BLaER1 treated with 17β-estradiol and CSF1 and Interleukin-3, amounts not matched to agents 10 nM and 100 nM (cell line): Measurements from ENCODE around the gene GNAT1.

ENCODE experiments used
- H3K27ac ChIP-seq, 11 experiments: shearing (Covaris generic); formaldehyde crosslinking; 2 replicates each; pipeline ENCODE4 v1.8.1; 2022
- H3K27me3 ChIP-seq, 11 experiments: shearing (Covaris generic); formaldehyde crosslinking; 2 replicates each; pipeline ENCODE4 v1.8.1; 2022
- H3K36me3 ChIP-seq, 11 experiments: shearing (Covaris generic); formaldehyde crosslinking; 2 replicates each; pipeline ENCODE4 v1.8.1; 2022
- H3K4me1 ChIP-seq, 10 experiments: shearing (Covaris generic); formaldehyde crosslinking; 2 replicates each; pipeline ENCODE4 v1.8.1; 2022
- H3K4me2 ChIP-seq, 11 experiments: shearing (Covaris generic); formaldehyde crosslinking; 2 replicates each; pipeline ENCODE4 v1.8.1; 2022
- H3K4me3 ChIP-seq, 10 experiments: shearing (Covaris generic); formaldehyde crosslinking; 2 replicates each; pipeline ENCODE4 v1.8.1; 2022
- H3K9ac ChIP-seq, 11 experiments: shearing (Covaris generic); formaldehyde crosslinking; 2 replicates each; pipeline ENCODE4 v1.8.1; 2022
- H3K9me3 ChIP-seq, 11 experiments: shearing (Covaris generic); formaldehyde crosslinking; replicated peaks in 1 of 11; 2 replicates each; pipeline ENCODE4 v1.8.1; 2022
- H4K20me1 ChIP-seq, 11 experiments: shearing (Covaris generic); formaldehyde crosslinking; 2 replicates each; pipeline ENCODE4 v1.8.1; 2022
- Cebpa-rat ChIP-seq, 11 experiments: shearing (Covaris generic); IDR thresholded peaks; 2 replicates each; pipeline ENCODE4 v1.8.1; 2022

GNAT1 gene

GRCh38 chr3:50237133-50237651, 45.8 kb downstream of the GNAT1 start:
- Histone ChIP-seq H4K20me1 (peaks cover 49 to 62% (median 58%) of the 10 kb centered on the region in 11 experiments), H3K4me2 (peak overlapping the region; percentile 90 to 100 (median 97)), H3K9ac (peak overlapping the region; percentile 92 to 99 (median 97)), H3K27me3 (no peaks in the 10 kb centered on the region), H3K9me3 (no peaks in the 10 kb centered on the region), H3K4me3 (peak overlapping the region; percentile 85 to 100 (median 94)), H3K4me1 (peaks cover 55 to 67% (median 62%) of the 10 kb centered on the region in 10 experiments), H3K27ac (peak overlapping the region; percentile 83 to 99 (median 94)), H3K36me3 (peaks cover 16 to 41% (median 30%) of the 10 kb centered on the region in 11 experiments; a peak in 20 of 22 replicates)
- TF ChIP-seq Cebpa-rat (IDR thresholded peaks at IDR 0.05), result no peak

- peak overlapping the region; percentile 85 to 100 (median 94) for H3K4me3 ChIP-seq
- TF ChIP-seq Cebpa-rat (IDR thresholded peaks at IDR 0.05), result no peak
- H3K27ac ChIP-seq, result peak overlapping the region; percentile 83 to 99 (median 94)
- H3K36me3 ChIP-seq, result peaks cover 16 to 41% (median 30%) of the 10 kb centered on the region in 11 experiments; a peak in 20 of 22 replicates
- H3K4me1 ChIP-seq, result peaks cover 63 to 73% (median 69%) of the 10 kb centered on the region in 10 experiments
- H3K9ac ChIP-seq, result peak overlapping the region; percentile 92 to 99 (median 97)
- no peaks in the 10 kb centered on the region for H3K9me3 ChIP-seq
- H4K20me1 ChIP-seq, result peaks cover 50 to 68% (median 63%) of the 10 kb centered on the region in 11 experiments
- H3K27me3 ChIP-seq, result no peaks in the 10 kb centered on the region
- peak overlapping the region; percentile 90 to 100 (median 97) for H3K4me2 ChIP-seq
Observed at GRCh38 chr3:50237754-50238548, 46.5 kb downstream of the GNAT1 start.

GRCh38 chr3:50238549-50239026, 47.2 kb downstream of the GNAT1 start:
- Histone ChIP-seq H3K27ac (peak overlapping the region; percentile 83 to 99 (median 94); a peak in 21 of 22 replicates), H4K20me1 (peaks cover 50 to 74% (median 64%) of the 10 kb centered on the region in 11 experiments), H3K36me3 (peaks cover 18 to 43% (median 34%) of the 10 kb centered on the region in 11 experiments; a peak in 20 of 22 replicates), H3K27me3 (no peaks in the 10 kb centered on the region), H3K9me3 (no peaks in the 10 kb centered on the region), H3K4me1 (peaks cover 67 to 76% (median 71%) of the 10 kb centered on the region in 10 experiments), H3K4me3 (peak overlapping the region; percentile 85 to 100 (median 94)), H3K4me2 (peak overlapping the region; percentile 90 to 100 (median 97)), H3K9ac (peak overlapping the region; percentile 92 to 99 (median 97))
- TF ChIP-seq Cebpa-rat (IDR thresholded peaks at IDR 0.05), result no peak

GRCh38 chr3:50239649-50240048, 48.2 kb downstream of the GNAT1 start:
- peak overlapping the region; percentile 92 to 99 (median 97); a peak in 21 of 22 replicates for H3K9ac ChIP-seq
- H3K36me3 ChIP-seq, result peaks cover 21 to 54% (median 43%) of the 10 kb centered on the region in 11 experiments; a peak in 20 of 22 replicates
- H3K4me1 ChIP-seq, result peaks cover 67 to 80% (median 75%) of the 10 kb centered on the region in 10 experiments
- H3K4me3 ChIP-seq, result peak overlapping the region in 7 of 10 experiments; percentile 11 to 100 (median 96); a peak in 10 of 20 replicates
- peak overlapping the region; percentile 90 to 100 (median 97) for H3K4me2 ChIP-seq
- H3K9me3 ChIP-seq, result no peaks in the 10 kb centered on the region
- peaks cover 53 to 84% (median 67%) of the 10 kb centered on the region in 11 experiments for H4K20me1 ChIP-seq
- H3K27ac ChIP-seq, result peak overlapping the region; percentile 83 to 99 (median 94); a peak in 21 of 22 replicates
- H3K27me3 ChIP-seq, result no peaks in the 10 kb centered on the region
- no peak for TF ChIP-seq Cebpa-rat (IDR thresholded peaks at IDR 0.05)

GRCh38 chr3:50241163-50241562, 49.8 kb downstream of the GNAT1 start:
- H3K9ac ChIP-seq, result peak overlapping the region; percentile 73 to 99 (median 97)
- peak overlapping the region in 7 of 10 experiments; percentile 33 to 100 (median 52); a peak in 11 of 20 replicates for H3K4me3 ChIP-seq
- no peaks in the 10 kb centered on the region for H3K27me3 ChIP-seq
- H3K27ac ChIP-seq, result peak overlapping the region; percentile 90 to 99 (median 94)
- peaks cover 54 to 98% (median 76%) of the 10 kb centered on the region in 11 experiments for H4K20me1 ChIP-seq
- peak overlapping the region; percentile 90 to 100 (median 97) for H3K4me2 ChIP-seq
- H3K9me3 ChIP-seq, result no peaks in the 10 kb centered on the region
- peaks cover 21 to 65% (median 44%) of the 10 kb centered on the region in 11 experiments; a peak in 20 of 22 replicates for H3K36me3 ChIP-seq
- peaks cover 73 to 86% (median 81%) of the 10 kb centered on the region in 10 experiments for H3K4me1 ChIP-seq
- TF ChIP-seq Cebpa-rat (IDR thresholded peaks at IDR 0.05), result no peak

- Histone ChIP-seq H3K4me2 (peak overlapping the region; percentile 90 to 100 (median 97)), H3K27ac (peak overlapping the region; percentile 90 to 99 (median 94)), H3K27me3 (no peaks in the 10 kb centered on the region), H3K4me1 (peaks cover 79 to 93% (median 88%) of the 10 kb centered on the region in 10 experiments), H3K4me3 (peak overlapping the region in 9 of 10 experiments; percentile 23 to 100 (median 48); a peak in 15 of 20 replicates), H3K9ac (peak overlapping the region; percentile 73 to 99 (median 97)), H3K36me3 (peaks cover 21 to 68% (median 44%) of the 10 kb centered on the region in 11 experiments; a peak in 20 of 22 replicates), H4K20me1 (peaks cover 53 to 98% (median 75%) of the 10 kb centered on the region in 11 experiments), H3K9me3 (no peaks in the 10 kb centered on the region)
- TF ChIP-seq Cebpa-rat (IDR thresholded peaks at IDR 0.05), result no peak
Observed at GRCh38 chr3:50241713-50242380, 50.4 kb downstream of the GNAT1 start.

- H3K4me3 ChIP-seq, result peak overlapping the region in 9 of 10 experiments; percentile 23 to 100 (median 48); a peak in 13 of 20 replicates
- H3K9me3 ChIP-seq, result no peaks in the 10 kb centered on the region
- peak overlapping the region; percentile 90 to 100 (median 97) for H3K4me2 ChIP-seq
- peak overlapping the region; percentile 73 to 99 (median 97) for H3K9ac ChIP-seq
- H3K36me3 ChIP-seq, result peaks cover 22 to 72% (median 48%) of the 10 kb centered on the region in 11 experiments; a peak in 21 of 22 replicates
- peaks cover 84 to 96% (median 93%) of the 10 kb centered on the region in 10 experiments for H3K4me1 ChIP-seq
- no peaks in the 10 kb centered on the region for H3K27me3 ChIP-seq
- peak overlapping the region; percentile 90 to 99 (median 94) for H3K27ac ChIP-seq
- peaks cover 54 to 98% (median 75%) of the 10 kb centered on the region in 11 experiments for H4K20me1 ChIP-seq
- TF ChIP-seq Cebpa-rat (IDR thresholded peaks at IDR 0.05), result no peak
Observed at GRCh38 chr3:50242381-50242770, 51.0 kb downstream of the GNAT1 start.
